ENCODE data around the gene ZNF787. TPM values are rescaled to one million over a fixed set of nuclear protein-coding genes. Genes with fewer than 3 reads are reported as not detected.

Gene ZNF787
- total RNA-seq, 4 donors from 2014 or later = 24.9 to 53.1 (median 27.4) TPM

DNA sequence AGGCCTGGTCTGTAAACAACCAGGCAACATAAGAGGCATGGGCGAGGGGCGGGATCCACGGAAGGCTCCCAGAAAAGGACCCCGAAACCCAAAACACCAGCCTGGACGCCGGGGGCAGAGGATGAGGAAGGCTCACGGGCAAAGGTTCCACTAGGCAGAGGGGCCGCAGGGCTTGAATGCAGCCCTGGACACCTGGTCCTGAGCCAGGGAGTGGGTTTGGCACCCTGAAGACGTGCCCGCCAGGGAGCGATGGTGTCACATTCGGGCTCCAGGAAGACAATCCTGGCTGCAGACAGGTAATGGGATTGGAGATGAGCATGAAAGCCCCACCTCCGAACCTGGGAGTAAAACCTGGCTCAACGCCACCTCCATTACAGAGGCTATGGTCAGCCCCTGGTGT is 31.8 kb downstream of the ZNF787 start:
- Histone ChIP-seq H3K27me3 (no peaks in the 10 kb centered on the region), H3K4me1 (no peaks in the 10 kb centered on the region), H3K27ac (no peak overlapping the region), H3K36me3 (peaks cover 0 to 6% (median 3%) of the 10 kb centered on the region in 4 donors), H3K4me3 (no peak overlapping the region), H3K9me3 (no peaks in the 10 kb centered on the region)
- DNase-seq = no peak
- no peak for TF ChIP-seq EP300 (IDR thresholded peaks at IDR 0.05; ENCODE audit: low read depth)
- no peak for TF ChIP-seq CTCF (IDR thresholded peaks at IDR 0.05)
- TF ChIP-seq POLR2AphosphoS5 (IDR thresholded peaks at IDR 0.05) = no peak
- no peak for TF ChIP-seq POLR2A (IDR thresholded peaks at IDR 0.05)
- in situ Hi-C loops (cut with MboI; ENCODE audit: low pct_ligation_motif_present in 1 of 4, low pct_unique_long_range_greater_than_20kb in 1 of 4, low sequenced_read_pairs in 3 of 4) = loop anchor here in 1 of 4 donors (25.0 kb wide), 1 partner anchor 223 kb away; the partner anchor contains the start of gene ZSCAN5A
- intact Hi-C loops (cut with DNase I; ENCODE audit: low total_unique reads) = no loop called here
- whole genome bisulfite sequencing, 2 donors (ENCODE audit: low coverage in 1 of 2) = 93% methylated on average over 14 of the region's 14 CpGs; no CpG with 5 or more reads in 1 of the 2 donors

DNA sequence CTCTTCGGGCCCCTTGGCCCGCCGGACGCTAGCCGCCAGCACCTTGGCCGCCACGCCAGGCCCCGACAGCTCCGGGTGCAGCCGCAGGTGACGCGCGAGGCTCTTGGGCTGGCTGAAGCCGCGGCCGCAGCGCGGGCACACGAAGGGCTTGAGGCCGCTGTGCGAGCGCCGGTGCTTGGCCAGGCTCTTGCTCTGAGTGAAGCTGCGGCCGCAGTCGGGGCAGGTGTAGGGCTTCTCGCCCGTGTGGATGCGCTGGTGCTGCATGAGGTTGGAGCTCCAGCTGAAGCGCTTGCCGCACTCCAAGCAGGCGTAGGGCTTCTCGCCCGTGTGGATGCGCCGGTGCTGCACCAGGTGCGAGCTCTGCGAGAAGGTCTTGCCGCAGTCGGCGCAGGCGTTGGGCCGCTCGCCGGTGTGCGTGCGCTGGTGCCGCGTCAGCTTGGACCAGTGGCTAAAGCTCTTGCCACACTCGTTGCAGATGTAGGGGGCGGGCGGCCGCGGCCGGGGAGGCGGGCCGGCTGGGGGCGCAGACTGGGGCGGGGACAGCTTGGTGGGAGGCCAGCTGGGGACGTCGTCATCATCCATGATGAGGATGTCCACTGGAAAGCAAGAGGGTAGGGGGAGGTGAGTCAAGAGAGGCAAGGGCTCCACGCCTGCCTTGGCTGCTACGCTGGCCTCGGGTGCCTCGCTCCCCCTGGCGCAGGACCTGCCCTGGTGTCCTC is 32.4 kb downstream of the ZNF787 start:
- TF ChIP-seq EP300 (IDR thresholded peaks at IDR 0.05; ENCODE audit: low read depth) = no peak
- TF ChIP-seq CTCF (IDR thresholded peaks at IDR 0.05) = no peak
- no peak for TF ChIP-seq POLR2A (IDR thresholded peaks at IDR 0.05)
- TF ChIP-seq POLR2AphosphoS5 (IDR thresholded peaks at IDR 0.05) = no peak
- no peak overlapping the region for H3K4me3 ChIP-seq
- H3K27ac ChIP-seq = no peak overlapping the region
- H3K9me3 ChIP-seq = no peaks in the 10 kb centered on the region
- WGBS, 2 donors (ENCODE audit: low coverage in 1 of 2) = 95 to 100% methylated on average over 1 to 66 of the region's 66 CpGs
- DNase-seq = no peak
- intact Hi-C loops (cut with DNase I; ENCODE audit: low total_unique reads) (no loop called here), in situ Hi-C loops (cut with MboI; ENCODE audit: low pct_ligation_motif_present in 1 of 4, low pct_unique_long_range_greater_than_20kb in 1 of 4, low sequenced_read_pairs in 3 of 4) (loop anchor here in 1 of 4 donors (25.0 kb wide), 1 partner anchor 224 kb away; the partner anchor contains the start of gene ZSCAN5A)
- H3K4me1 ChIP-seq = no peaks in the 10 kb centered on the region
- no peaks in the 10 kb centered on the region for H3K27me3 ChIP-seq
- peaks cover 0 to 6% (median 3%) of the 10 kb centered on the region in 4 donors for H3K36me3 ChIP-seq

DNA sequence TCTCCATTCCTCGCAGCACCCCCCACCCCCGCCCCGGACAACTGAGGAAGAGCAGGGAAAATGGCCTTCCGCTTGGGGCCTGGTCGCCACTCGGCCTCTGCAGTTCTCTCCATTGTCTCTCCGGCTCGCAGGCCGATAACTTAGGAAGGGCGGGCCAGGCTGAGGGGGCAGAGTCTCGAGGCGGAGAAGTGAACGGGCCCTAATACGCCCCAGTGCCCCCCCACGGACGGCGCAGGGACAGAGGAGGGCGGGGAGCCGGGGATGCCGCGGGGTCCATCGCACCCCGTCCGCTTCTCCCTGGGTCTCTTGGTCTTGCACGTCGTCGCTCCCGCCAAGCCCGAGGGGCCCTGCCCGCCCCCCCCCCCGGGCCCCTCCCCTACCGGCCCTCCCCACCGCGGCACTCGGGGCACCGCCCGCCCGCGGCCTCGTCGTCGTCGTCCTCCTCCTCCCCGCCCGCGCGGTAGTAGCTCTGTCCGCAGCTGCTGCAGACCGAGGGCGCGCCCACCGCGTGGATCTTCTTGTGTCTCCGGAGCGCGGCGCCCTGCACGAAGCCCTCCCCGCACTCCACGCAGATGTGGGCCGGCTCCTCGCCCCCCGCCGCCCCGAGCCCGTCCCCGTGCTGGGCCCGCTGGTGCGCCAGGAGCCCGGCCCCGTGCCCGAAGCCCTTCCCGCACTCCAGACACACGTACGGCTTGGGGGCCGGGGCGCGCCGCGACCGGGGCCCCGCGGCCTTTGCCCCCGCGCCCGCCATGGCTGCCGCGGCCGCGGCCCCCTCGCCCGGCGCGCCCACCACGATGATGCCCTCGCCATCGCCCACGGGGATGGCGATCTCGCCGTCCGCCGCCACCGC is 33.2 kb downstream of the ZNF787 start:
- Histone ChIP-seq H3K4me1 (no peaks in the 10 kb centered on the region), H3K4me3 (no peak overlapping the region), H3K36me3 (peaks cover 0 to 6% (median 3%) of the 10 kb centered on the region in 4 donors), H3K9me3 (no peaks in the 10 kb centered on the region), H3K27me3 (no peaks in the 10 kb centered on the region), H3K27ac (no peak overlapping the region)
- TF ChIP-seq POLR2A (IDR thresholded peaks at IDR 0.05) (no peak), EP300 (IDR thresholded peaks at IDR 0.05; ENCODE audit: low read depth) (no peak), POLR2AphosphoS5 (IDR thresholded peaks at IDR 0.05) (no peak), CTCF (IDR thresholded peaks at IDR 0.05) (no peak)
- intact Hi-C loops (cut with DNase I; ENCODE audit: low total_unique reads) = no loop called here
- no peak for DNase-seq
- in situ Hi-C loops (cut with MboI; ENCODE audit: low pct_ligation_motif_present in 1 of 4, low pct_unique_long_range_greater_than_20kb in 1 of 4, low sequenced_read_pairs in 3 of 4) = loop anchor here in 1 of 4 donors (25.0 kb wide), 1 partner anchor 224 kb away; the partner anchor contains the start of gene ZSCAN5A
- 93% methylated on average over 30 to 90 of the region's 104 CpGs for WGBS, 2 donors (ENCODE audit: low coverage in 1 of 2)
